ENCODE data around the gene CCDC88C.

DNA sequence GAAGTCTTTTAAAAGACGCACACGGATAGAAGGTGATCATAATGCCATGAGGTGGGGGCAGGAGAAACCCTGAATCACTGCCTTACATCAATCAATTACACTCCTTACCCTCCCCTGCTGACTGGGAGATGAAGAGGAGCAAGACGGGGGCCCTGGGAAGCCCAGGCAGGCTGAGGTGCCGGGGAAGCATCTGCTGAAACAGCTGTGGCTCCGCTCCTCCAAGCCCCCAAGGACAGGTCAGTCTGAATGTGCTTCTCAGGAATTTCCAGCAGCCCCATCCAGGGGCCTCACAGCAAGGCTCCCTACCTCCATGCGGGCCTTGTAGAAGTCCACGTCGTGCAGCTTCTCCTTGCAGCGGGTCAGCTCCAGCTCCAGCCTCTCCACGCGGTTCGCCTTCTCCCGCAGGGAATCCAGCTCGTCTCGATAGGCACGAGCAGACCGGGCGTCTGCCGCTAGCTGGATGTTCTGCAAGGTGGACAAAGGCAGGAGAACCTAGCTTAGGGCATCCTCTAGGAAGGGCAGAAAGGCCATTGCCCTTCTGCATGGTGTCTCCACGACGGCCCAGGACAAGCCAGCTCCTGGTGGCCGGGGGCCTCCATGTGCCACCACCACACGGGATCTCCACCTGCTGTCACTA lies 79.8 kb downstream of the CCDC88C start:
- TF ChIP-seq EZH2phosphoT487 (IDR thresholded peaks at IDR 0.05): no peak
- TF ChIP-seq, protein P1, sequence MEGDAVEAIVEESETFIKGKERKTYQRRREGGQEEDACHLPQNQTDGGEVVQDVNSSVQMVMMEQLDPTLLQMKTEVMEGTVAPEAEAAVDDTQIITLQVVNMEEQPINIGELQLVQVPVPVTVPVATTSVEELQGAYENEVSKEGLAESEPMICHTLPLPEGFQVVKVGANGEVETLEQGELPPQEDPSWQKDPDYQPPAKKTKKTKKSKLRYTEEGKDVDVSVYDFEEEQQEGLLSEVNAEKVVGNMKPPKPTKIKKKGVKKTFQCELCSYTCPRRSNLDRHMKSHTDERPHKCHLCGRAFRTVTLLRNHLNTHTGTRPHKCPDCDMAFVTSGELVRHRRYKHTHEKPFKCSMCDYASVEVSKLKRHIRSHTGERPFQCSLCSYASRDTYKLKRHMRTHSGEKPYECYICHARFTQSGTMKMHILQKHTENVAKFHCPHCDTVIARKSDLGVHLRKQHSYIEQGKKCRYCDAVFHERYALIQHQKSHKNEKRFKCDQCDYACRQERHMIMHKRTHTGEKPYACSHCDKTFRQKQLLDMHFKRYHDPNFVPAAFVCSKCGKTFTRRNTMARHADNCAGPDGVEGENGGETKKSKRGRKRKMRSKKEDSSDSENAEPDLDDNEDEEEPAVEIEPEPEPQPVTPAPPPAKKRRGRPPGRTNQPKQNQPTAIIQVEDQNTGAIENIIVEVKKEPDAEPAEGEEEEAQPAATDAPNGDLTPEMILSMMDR (IDR thresholded peaks at IDR 0.05): no peak
